GM12891 (cell line): ENCODE data around the gene NAALADL2.

Experiments used
- DNase-seq: peaks from one replicate; pipeline ENCODE4 v3.0.0; 2011; ENCODE audit warnings: low spot score; ENCODE audit not compliant: insufficient read length
- FAIRE-seq: peaks from 2 replicates; lab custom pipeline; 2011; peaks lifted over from hg19 to GRCh38; lab: Jason Lieb, UNC
- PAX5 ChIP-seq: IDR thresholded peaks from 2 replicates; pipeline ENCODE4 v1.6.1; 2011; ENCODE audit warnings: low read length, moderate library complexity, mild to moderate bottlenecking; ENCODE audit not compliant: insufficient read depth, severe bottlenecking
- POLR2A ChIP-seq: IDR thresholded peaks from 2 replicates; pipeline ENCODE4 v1.6.1; 2011; ENCODE audit warnings: low read depth, low read length, control low read depth
- POLR2AphosphoS5 ChIP-seq: IDR thresholded peaks from 2 replicates; pipeline ENCODE4 v1.6.1; 2011; ENCODE audit warnings: low read depth, low read length, control low read depth
- POU2F2 ChIP-seq: IDR thresholded peaks from 2 replicates; pipeline ENCODE4 v1.6.1; 2011; ENCODE audit warnings: low read depth, mild to moderate bottlenecking, control low read depth, low read length, moderate library complexity
- SPI1 ChIP-seq: IDR thresholded peaks from 2 replicates; pipeline ENCODE4 v1.6.1; 2011; ENCODE audit warnings: low read depth, low read length, control low read depth
- TAF1 ChIP-seq: IDR thresholded peaks from 2 replicates; pipeline ENCODE4 v1.6.1; 2011; ENCODE audit warnings: low read depth, low read length, control low read depth

NAALADL2 gene

GRCh38 chr3:175304404-175304803 lies 445.3 kb downstream of the NAALADL2 start:
- no peak for TF ChIP-seq POU2F2
- no peak for TF ChIP-seq TAF1
- TF ChIP-seq POLR2AphosphoS5, result no peak
- TF ChIP-seq PAX5, result no peak
- TF ChIP-seq POLR2A, result no peak
- no peak for TF ChIP-seq SPI1
- no peak for FAIRE-seq
- no peak for DNase-seq

- TF ChIP-seq PAX5 (no peak), POU2F2 (no peak), TAF1 (no peak), SPI1 (no peak), POLR2A (no peak), POLR2AphosphoS5 (no peak)
- FAIRE-seq, result no peak
- no peak for DNase-seq
Observed at GRCh38 chr3:175307642-175308041, 448.5 kb downstream of the NAALADL2 start.

- FAIRE-seq, result peak; percentile 52
- DNase-seq, result no peak
- TF ChIP-seq POLR2A, result no peak
- TF ChIP-seq POLR2AphosphoS5, result no peak
- no peak for TF ChIP-seq POU2F2
- no peak for TF ChIP-seq PAX5
- no peak for TF ChIP-seq SPI1
- TF ChIP-seq TAF1, result no peak
Observed at GRCh38 chr3:175308097-175308496, 449.0 kb downstream of the NAALADL2 start.

GRCh38 chr3:175310046-175310445 lies 450.9 kb downstream of the NAALADL2 start:
- FAIRE-seq (no peak), DNase-seq (no peak)
- TF ChIP-seq SPI1 (no peak), POLR2A (no peak), POLR2AphosphoS5 (no peak)

- no peak for DNase-seq
- no peak for FAIRE-seq
- TF ChIP-seq PAX5 (no peak), POLR2A (no peak), POU2F2 (no peak)
Observed at GRCh38 chr3:175311404-175311803, 452.3 kb downstream of the NAALADL2 start.

GRCh38 chr3:175311946-175312345 lies 452.8 kb downstream of the NAALADL2 start:
- TF ChIP-seq POU2F2 (no peak), TAF1 (no peak), SPI1 (no peak), POLR2A (no peak), POLR2AphosphoS5 (no peak), PAX5 (no peak)
- DNase-seq (no peak), FAIRE-seq (no peak)

- no peak for DNase-seq
- no peak for FAIRE-seq
- no peak for TF ChIP-seq POLR2AphosphoS5
- no peak for TF ChIP-seq POLR2A
- TF ChIP-seq TAF1, result no peak
- no peak for TF ChIP-seq PAX5
- TF ChIP-seq SPI1, result no peak
- no peak for TF ChIP-seq POU2F2
Observed at GRCh38 chr3:175312791-175313190, 453.7 kb downstream of the NAALADL2 start.

- no peak for FAIRE-seq
- no peak for TF ChIP-seq TAF1
- TF ChIP-seq POLR2A, result no peak
- no peak for TF ChIP-seq POLR2AphosphoS5
- TF ChIP-seq PAX5, result no peak
- no peak for TF ChIP-seq SPI1
- TF ChIP-seq POU2F2, result no peak
- DNase-seq, result no peak
Observed at GRCh38 chr3:175316799-175317198, 457.7 kb downstream of the NAALADL2 start.

GRCh38 chr3:175325440-175325839 lies 466.3 kb downstream of the NAALADL2 start:
- FAIRE-seq (peak; percentile 74), DNase-seq (no peak)
- TF ChIP-seq POLR2AphosphoS5, result no peak
- no peak for TF ChIP-seq POU2F2
- TF ChIP-seq PAX5, result no peak
- TF ChIP-seq SPI1, result no peak
- no peak for TF ChIP-seq TAF1
- no peak for TF ChIP-seq POLR2A

- FAIRE-seq (no peak), DNase-seq (no peak)
- TF ChIP-seq POU2F2 (no peak), PAX5 (no peak), POLR2A (no peak), TAF1 (no peak), SPI1 (no peak), POLR2AphosphoS5 (no peak)
Observed at GRCh38 chr3:175326041-175326440, 466.9 kb downstream of the NAALADL2 start.
